Mesenchymal stem cell (in vitro differentiated cells and primary cell): ENCODE data around the gene DEGS2.

Experiments
- DNase-seq: peaks from one replicate; pipeline ENCODE4 v3.0.0-alpha.2; 2013
- H2AFZ ChIP-seq: one replicate; pipeline ENCODE4 v1.6.1; 2013; ENCODE audit warnings: low read depth, mild to moderate bottlenecking, control low read depth, inconsistent platforms, low read length, moderate library complexity
- H2AK5ac ChIP-seq: 2 replicates; pipeline ENCODE4 v1.6.1; 2013; ENCODE audit warnings: low read length, moderate library complexity, mild to moderate bottlenecking, inconsistent platforms; ENCODE audit not compliant: severe bottlenecking
- H2BK120ac ChIP-seq: one replicate; pipeline ENCODE4 v1.6.1; 2013; ENCODE audit warnings: low read depth, mild to moderate bottlenecking, inconsistent platforms, low read length, moderate library complexity
- H2BK12ac ChIP-seq, 2 experiments: one replicate each; pipeline ENCODE4 v1.6.1; 2013; ENCODE audit warnings: inconsistent platforms in 2 of 2, low read length in 2 of 2, mild to moderate bottlenecking in 2 of 2, moderate library complexity in 2 of 2, control low read depth in 1 of 2
- H2BK15ac ChIP-seq: one replicate; pipeline ENCODE4 v1.6.1; 2013; ENCODE audit warnings: mild to moderate bottlenecking, low read depth, inconsistent platforms; ENCODE audit not compliant: poor library complexity, severe bottlenecking
- H2BK5ac ChIP-seq: 2 replicates; pipeline ENCODE4 v1.6.1; 2013; ENCODE audit warnings: low read depth, mild to moderate bottlenecking, low read length, control low read depth, inconsistent platforms; ENCODE audit not compliant: poor library complexity, severe bottlenecking
- H3K14ac ChIP-seq, 2 experiments: one replicate each; pipeline ENCODE4 v1.6.1; 2013; ENCODE audit warnings: inconsistent platforms in 2 of 2, low read length in 2 of 2, control low read depth in 1 of 2, mild to moderate bottlenecking in 1 of 2, moderate library complexity in 1 of 2
- H3K18ac ChIP-seq, 2 experiments: one replicate each; pipeline ENCODE4 v1.6.1; 2013; ENCODE audit warnings: inconsistent platforms in 2 of 2, low read length in 2 of 2, control low read depth in 1 of 2, low read depth in 1 of 2, mild to moderate bottlenecking in 1 of 2
- H3K23ac ChIP-seq, 2 experiments: one replicate each; pipeline ENCODE4 v1.6.1; 2013; ENCODE audit warnings: inconsistent platforms in 2 of 2, low read length in 2 of 2, mild to moderate bottlenecking in 2 of 2, moderate library complexity in 2 of 2, control low read depth in 1 of 2
- H3K27ac ChIP-seq: 2 replicates; pipeline ENCODE4 v1.5.1; 2013; ENCODE audit warnings: mild to moderate bottlenecking, moderate library complexity, low read length, control low read depth, inconsistent platforms; ENCODE audit not compliant: poor library complexity, severe bottlenecking
- H3K27me3 ChIP-seq, 2 experiments: 2 replicates each; pipeline versions ENCODE4 v1.6.1 to v1.7.0; 2013; ENCODE audit warnings: low read length in 2 of 2, mild to moderate bottlenecking in 2 of 2, moderate library complexity in 2 of 2, control low read depth in 1 of 2, inconsistent platforms in 1 of 2; ENCODE audit not compliant: control insufficient read depth in 1 of 2, insufficient read depth in 1 of 2
- H3K36me3 ChIP-seq, 2 experiments: 2 replicates each; pipeline versions ENCODE4 v1.6.1 to v1.7.0; 2013; ENCODE audit warnings: low read length in 2 of 2, control low read depth in 1 of 2, inconsistent platforms in 1 of 2, low read depth in 1 of 2, mild to moderate bottlenecking in 1 of 2; ENCODE audit not compliant: insufficient read depth in 2 of 2, control insufficient read depth in 1 of 2
- H3K4ac ChIP-seq, 2 experiments: one replicate each; pipeline ENCODE4 v1.6.1; 2013; ENCODE audit warnings: inconsistent platforms in 2 of 2, low read length in 2 of 2, mild to moderate bottlenecking in 2 of 2, moderate library complexity in 2 of 2, control low read depth in 1 of 2, low read depth in 1 of 2
- H3K4me1 ChIP-seq: 2 replicates; pipeline ENCODE4 v1.6.1; 2013; ENCODE audit warnings: low read depth, low read length, control low read depth; ENCODE audit not compliant: control insufficient read depth, insufficient read depth
- H3K4me2 ChIP-seq: 2 replicates; pipeline ENCODE4 v1.6.1; 2013; ENCODE audit warnings: low read length, mild to moderate bottlenecking, inconsistent platforms; ENCODE audit not compliant: poor library complexity, severe bottlenecking
- H3K4me3 ChIP-seq, 2 experiments: 2 replicates each; pipeline versions ENCODE4 v1.5.1 to v1.7.0; 2013; ENCODE audit warnings: low read length in 2 of 2, mild to moderate bottlenecking in 2 of 2, control low read depth in 1 of 2, low read depth in 1 of 2; ENCODE audit not compliant: insufficient read depth in 1 of 2
- H3K79me1 ChIP-seq: replicated peaks from 2 replicates; pipeline ENCODE4 v1.6.1; 2013; ENCODE audit warnings: mild to moderate bottlenecking, control low read depth, low read length, inconsistent platforms; ENCODE audit not compliant: poor library complexity, severe bottlenecking
- H3K9ac ChIP-seq: 2 replicates; pipeline ENCODE4 v1.7.0; 2013; ENCODE audit warnings: mild to moderate bottlenecking, low read length, moderate library complexity
- H3K9me3 ChIP-seq: 2 replicates; pipeline ENCODE4 v1.7.0; 2013; ENCODE audit warnings: mild to moderate bottlenecking, low read length; ENCODE audit not compliant: control insufficient read depth
- H4K8ac ChIP-seq: one replicate; pipeline ENCODE4 v1.6.1; 2013; ENCODE audit warnings: inconsistent platforms, mild to moderate bottlenecking, low read length, moderate library complexity
- H4K91ac ChIP-seq: one replicate; pipeline ENCODE4 v1.6.1; 2013; ENCODE audit warnings: mild to moderate bottlenecking, low read length, inconsistent platforms
- WGBS: methylation state at CpG from one replicate; pipeline ENCODE4 v1.1.7; 2013; ENCODE audit warnings: mixed read lengths; 5-methylcytosine and 5-hydroxymethylcytosine counted together

Gene DEGS2

GRCh38 chr14:100203962-100204834 lies 44.8 kb upstream of the DEGS2 start:
- H3K23ac ChIP-seq, result no peak overlapping the region
- H2AK5ac ChIP-seq, result no peak overlapping the region
- no peaks in the 10 kb centered on the region for H3K79me1 ChIP-seq
- no peak overlapping the region for H2BK15ac ChIP-seq
- no peak overlapping the region for H2BK120ac ChIP-seq
- H2BK5ac ChIP-seq, result no peak overlapping the region
- H3K4me3 ChIP-seq, result no peak overlapping the region
- no peak overlapping the region for H3K9ac ChIP-seq
- no peak overlapping the region for H3K4ac ChIP-seq
- no peak overlapping the region for H3K4me2 ChIP-seq
- no peak overlapping the region for H4K8ac ChIP-seq
- no peak overlapping the region for H4K91ac ChIP-seq
- H3K27ac ChIP-seq, result no peak overlapping the region
- no peaks in the 10 kb centered on the region for H3K4me1 ChIP-seq
- no peak overlapping the region for H3K14ac ChIP-seq
- H3K27me3 ChIP-seq, result no peaks in the 10 kb centered on the region
- 87% methylated on average over 4 of the region's 4 CpGs for WGBS
- peak; percentile 71 for DNase-seq
- H3K36me3 ChIP-seq, result peaks cover 0 to 10% of the 10 kb centered on the region in 2 experiments
- peak overlapping the region in 1 of 2 experiments; percentile 33 for H3K18ac ChIP-seq
- no peaks in the 10 kb centered on the region for H3K9me3 ChIP-seq
- no peak overlapping the region for H2BK12ac ChIP-seq
- H2AFZ ChIP-seq, result no peak overlapping the region

DNA sequence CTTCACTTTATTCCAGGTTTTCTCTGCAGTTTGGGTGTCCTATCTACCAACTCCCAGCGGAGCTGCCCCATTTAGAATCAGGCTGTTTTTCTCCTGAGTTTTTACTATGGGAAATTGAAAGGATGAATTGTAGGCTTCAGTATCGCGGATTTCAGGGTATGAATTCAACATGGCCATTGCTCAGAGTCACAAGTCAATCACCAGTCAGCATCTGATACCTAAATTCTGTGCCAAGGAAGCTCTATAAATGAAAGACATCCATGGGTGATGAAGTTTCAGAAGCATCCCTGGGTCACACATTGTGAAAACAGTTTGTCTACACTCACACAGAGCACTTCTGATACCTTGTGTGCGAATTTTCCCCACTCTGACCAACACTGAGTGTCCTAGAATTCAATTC lies 43.7 kb upstream of the DEGS2 start:
- H3K4me1 ChIP-seq, result no peaks in the 10 kb centered on the region
- WGBS, result 100% methylated on average over 3 of the region's 4 CpGs
- no peak overlapping the region for H2BK15ac ChIP-seq
- no peak overlapping the region for H3K18ac ChIP-seq
- H2AFZ ChIP-seq, result no peak overlapping the region
- H4K8ac ChIP-seq, result no peak overlapping the region
- H3K79me1 ChIP-seq, result no peaks in the 10 kb centered on the region
- no peak overlapping the region for H3K23ac ChIP-seq
- H3K4me2 ChIP-seq, result no peak overlapping the region
- H3K14ac ChIP-seq, result no peak overlapping the region
- H3K4ac ChIP-seq, result no peak overlapping the region
- no peak overlapping the region for H2AK5ac ChIP-seq
- H3K36me3 ChIP-seq, result peaks cover 0 to 10% of the 10 kb centered on the region in 2 experiments
- no peak for DNase-seq
- no peak overlapping the region for H3K4me3 ChIP-seq
- no peak overlapping the region for H3K9ac ChIP-seq
- H2BK5ac ChIP-seq, result no peak overlapping the region
- H2BK12ac ChIP-seq, result no peak overlapping the region
- H4K91ac ChIP-seq, result no peak overlapping the region
- no peak overlapping the region for H3K27ac ChIP-seq
- no peak overlapping the region for H2BK120ac ChIP-seq
- no peaks in the 10 kb centered on the region for H3K27me3 ChIP-seq
- no peaks in the 10 kb centered on the region for H3K9me3 ChIP-seq

- Histone ChIP-seq H3K4ac (no peak overlapping the region), H3K4me1 (no peaks in the 10 kb centered on the region), H3K27me3 (no peaks in the 10 kb centered on the region), H3K23ac (no peak overlapping the region), H3K4me3 (no peak overlapping the region), H2BK120ac (no peak overlapping the region), H4K8ac (no peak overlapping the region), H3K4me2 (no peak overlapping the region), H4K91ac (no peak overlapping the region), H3K9ac (no peak overlapping the region), H3K36me3 (peaks cover 0 to 10% of the 10 kb centered on the region in 2 experiments), H3K79me1 (no peaks in the 10 kb centered on the region), H2BK15ac (no peak overlapping the region), H3K27ac (no peak overlapping the region), H3K18ac (no peak overlapping the region), H3K9me3 (no peaks in the 10 kb centered on the region), H2BK5ac (no peak overlapping the region), H3K14ac (no peak overlapping the region), H2AFZ (no peak overlapping the region), H2AK5ac (no peak overlapping the region), H2BK12ac (no peak overlapping the region)
- WGBS, result 65% methylated on average over 4 of the region's 4 CpGs
- DNase-seq, result no peak
Observed at GRCh38 chr14:100202712-100203111, 43.3 kb upstream of the DEGS2 start.

DNA sequence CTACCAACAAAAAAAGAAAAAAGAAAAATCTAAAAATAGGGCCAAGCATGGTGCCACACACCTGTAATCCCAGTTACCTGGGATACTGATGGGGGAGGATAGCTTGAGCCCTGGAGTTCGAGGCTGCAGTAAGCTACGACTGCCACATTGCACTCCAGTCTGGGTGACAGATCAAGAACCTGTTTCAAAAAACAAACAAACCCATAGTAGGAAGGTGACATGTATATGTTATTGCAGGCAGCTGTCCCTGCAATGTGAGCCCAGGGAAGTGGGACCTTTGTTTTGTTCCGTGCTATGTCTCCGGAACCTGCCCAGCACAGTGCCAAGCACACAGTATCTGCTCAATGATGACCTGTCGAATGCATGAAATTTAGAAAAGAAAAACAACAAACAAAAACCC lies 42.3 kb upstream of the DEGS2 start:
- WGBS, result 91% methylated on average over 4 of the region's 5 CpGs
- Histone ChIP-seq H3K36me3 (peaks cover 0 to 5% of the 10 kb centered on the region in 2 experiments), H3K27me3 (no peaks in the 10 kb centered on the region), H3K9me3 (no peaks in the 10 kb centered on the region), H3K4me3 (no peak overlapping the region), H3K79me1 (no peaks in the 10 kb centered on the region), H2BK5ac (no peak overlapping the region), H4K91ac (no peak overlapping the region), H2AK5ac (no peak overlapping the region), H3K23ac (no peak overlapping the region), H2BK12ac (no peak overlapping the region), H3K4ac (no peak overlapping the region), H2AFZ (no peak overlapping the region), H3K27ac (no peak overlapping the region), H3K18ac (no peak overlapping the region), H2BK120ac (no peak overlapping the region), H3K14ac (no peak overlapping the region), H3K4me2 (no peak overlapping the region), H3K9ac (no peak overlapping the region), H4K8ac (no peak overlapping the region), H3K4me1 (no peaks in the 10 kb centered on the region), H2BK15ac (no peak overlapping the region)
- DNase-seq, result no peak
